DMS79 (cell line): ENCODE data around the gene CDH4.

ENCODE experiments used
- DNase-seq: peaks from one replicate; lab custom pipeline; 2025; lab: John Stamatoyannopoulos, UW

Gene CDH4

GRCh38 chr20:61537239-61538182 lies 285.4 kb downstream of the CDH4 start:
- DNase-seq, result no peak

GRCh38 chr20:61538183-61538942 lies 286.3 kb downstream of the CDH4 start:
- no peak for DNase-seq

DNA sequence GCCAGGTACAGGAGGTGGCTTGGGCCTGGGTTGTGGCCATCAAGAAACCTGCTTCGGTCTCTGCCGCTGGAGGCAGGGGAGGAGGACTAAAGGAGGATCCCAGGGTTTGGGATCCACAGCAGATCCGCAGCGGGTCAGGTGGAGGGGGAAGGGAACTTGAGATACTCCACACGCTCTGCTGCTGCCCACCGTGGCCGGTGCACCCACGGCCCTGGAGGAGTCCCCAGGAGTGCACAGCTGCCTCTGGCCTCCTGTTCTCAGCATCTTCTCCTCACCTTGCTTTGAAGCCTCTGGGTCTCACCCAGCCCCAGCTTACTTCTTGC lies 286.8 kb downstream of the CDH4 start:
- DNase-seq, result no peak

DNA sequence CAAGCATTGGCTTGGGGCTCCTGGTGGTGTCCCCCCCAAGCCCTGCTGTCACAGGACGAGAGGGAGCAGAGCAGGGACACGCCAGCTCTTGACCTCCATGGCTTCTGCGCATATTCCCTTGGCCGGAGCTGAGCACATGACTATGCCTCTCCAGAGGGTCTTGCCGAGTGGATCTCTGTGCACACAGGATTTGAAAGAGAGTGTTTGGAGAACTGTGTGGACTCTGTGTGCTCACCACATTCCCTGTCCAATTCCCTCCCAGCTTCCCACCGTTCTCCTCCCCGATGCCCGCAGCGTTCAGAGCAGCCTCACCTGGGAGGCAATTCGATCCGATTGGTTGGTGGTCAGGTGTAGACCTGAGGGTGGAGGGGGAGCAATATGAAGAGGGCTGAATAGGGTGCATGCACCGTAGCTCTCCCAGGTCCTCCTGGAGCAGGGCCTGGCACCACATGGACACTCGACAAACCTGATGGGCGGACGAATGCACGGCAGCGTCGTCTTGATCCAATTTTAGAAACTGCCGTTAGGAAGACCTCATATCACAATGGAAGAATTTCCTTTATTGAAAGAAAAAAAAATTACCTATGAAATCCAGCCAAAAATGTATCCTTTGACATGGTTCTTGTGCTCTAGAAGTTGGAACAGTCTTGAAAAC lies 287.8 kb downstream of the CDH4 start:
- DNase-seq, result no peak

DNA sequence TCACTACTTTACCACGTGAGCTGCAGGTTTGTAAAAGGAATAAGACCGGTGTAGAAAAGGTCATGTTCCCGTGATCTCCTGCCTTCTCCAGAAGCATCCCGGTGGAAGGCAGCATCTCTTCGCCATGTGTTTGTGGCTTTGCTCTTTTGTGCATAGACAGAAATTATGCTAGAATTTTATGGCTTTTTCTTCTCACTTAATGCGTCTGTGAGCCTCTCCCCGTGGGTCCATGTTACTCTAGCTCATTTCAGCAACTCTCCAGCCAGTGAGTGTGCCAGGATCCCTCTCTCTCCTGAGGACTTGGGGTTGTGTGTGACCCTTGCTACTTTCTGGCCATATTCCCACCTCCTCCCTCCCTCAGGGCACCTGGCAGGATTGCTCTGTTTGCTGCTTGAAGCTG lies 289.5 kb downstream of the CDH4 start:
- no peak for DNase-seq

DNA sequence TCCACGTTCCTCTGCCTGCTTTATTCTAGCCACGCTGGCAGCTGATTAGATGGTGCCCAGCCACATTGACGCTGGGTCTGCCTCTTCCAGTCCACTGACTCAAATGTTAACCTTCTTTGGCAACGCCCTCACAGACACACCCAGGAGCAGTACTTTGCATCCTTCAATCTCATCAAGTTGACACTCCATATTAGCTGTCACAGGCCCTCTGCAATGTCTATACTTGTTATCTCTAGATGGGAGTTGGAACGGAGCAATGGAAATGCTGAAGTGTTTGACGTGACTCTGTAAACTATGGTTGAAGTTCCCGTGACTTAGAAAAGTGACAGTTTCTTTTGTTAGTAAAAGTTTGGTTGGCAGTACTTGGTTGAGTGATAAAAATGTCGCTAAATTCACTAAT lies 291.0 kb downstream of the CDH4 start:
- DNase-seq, result no peak

DNA sequence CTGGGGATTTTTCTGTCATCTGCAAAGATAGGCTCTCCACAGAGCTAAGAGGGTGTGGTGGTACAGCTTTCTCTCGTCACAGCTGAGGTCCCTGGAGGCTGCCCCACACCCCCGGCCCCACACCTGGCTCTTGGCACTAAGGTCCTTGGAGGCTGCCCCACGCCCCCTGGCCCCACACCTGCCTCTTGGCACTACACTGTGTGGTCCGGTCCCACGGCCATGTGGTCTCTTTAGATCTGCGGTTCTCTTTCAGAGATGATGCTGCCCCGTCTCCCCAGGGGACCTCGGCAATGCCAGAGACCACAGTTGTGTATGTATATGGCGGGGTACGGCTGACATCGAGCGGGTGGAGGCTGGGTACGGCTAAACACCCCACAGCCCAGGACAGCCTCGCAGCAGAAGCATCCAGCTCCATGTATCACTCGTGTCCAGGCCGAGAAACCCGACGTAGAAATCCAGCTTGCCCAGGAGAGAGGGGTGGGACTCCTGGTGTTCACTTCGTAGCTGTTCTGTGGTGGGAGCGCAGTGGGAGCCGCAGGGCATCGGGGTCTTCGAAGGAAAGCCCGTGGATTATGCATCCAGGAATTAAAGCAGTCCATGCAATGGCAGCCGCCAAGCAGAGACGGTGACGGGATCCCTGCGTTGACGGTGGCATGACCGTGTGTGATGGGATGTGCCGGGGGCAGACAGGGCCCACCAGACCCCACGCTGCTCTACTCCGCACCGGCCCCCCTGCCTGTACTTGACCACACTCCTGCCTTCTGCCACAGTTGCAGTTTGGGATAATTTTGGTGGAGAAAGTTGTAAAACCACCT lies 292.1 kb downstream of the CDH4 start:
- DNase-seq, result no peak

DNA sequence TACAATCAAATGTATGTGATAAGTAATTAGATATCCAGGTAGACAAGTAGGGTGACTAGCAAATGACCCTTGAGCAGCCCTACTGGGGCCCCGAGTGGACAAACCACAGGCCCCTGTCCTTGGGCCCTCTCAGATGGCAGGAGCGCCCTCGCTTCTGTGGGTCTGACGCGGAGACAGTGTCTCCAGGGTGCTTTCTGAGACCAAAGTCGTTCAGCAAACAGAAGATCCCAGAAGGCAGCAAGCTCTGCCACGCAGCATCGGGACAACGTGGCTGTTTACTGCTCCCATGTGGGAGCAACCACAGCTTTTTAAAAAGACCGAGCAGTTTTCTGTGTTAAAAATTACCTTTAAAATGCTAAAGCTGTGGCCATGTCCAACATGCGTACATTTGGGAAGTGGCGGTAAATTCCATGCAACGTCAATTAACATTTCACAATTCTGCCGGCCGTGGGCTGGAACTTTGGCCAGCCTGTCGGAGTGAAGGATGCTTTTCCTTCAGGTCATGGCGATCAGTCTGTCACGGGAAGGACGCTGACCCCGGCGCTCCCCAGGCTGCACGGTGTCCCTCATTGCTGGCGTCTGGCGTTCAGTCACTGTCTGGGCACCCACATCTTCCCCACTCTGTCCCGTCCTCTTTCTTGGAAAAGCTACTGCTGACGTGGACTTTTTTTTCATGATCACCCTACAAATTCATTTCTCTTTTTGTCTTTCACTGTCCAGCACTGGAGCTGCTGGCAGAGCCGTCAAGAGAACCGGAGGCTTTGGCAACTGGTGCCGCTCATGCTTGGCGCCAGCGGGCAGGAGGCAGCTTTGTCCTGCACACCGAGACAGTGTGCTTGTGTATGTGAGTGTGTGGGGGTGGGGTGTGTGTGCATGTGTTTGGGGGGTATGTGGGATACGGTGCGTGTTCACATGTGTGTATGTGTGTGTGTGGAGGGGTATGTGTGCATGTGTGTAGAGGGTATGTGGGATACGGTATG lies 293.1 kb downstream of the CDH4 start:
- no peak for DNase-seq

- DNase-seq, result no peak
Measured at GRCh38 chr20:61546641-61547040, 294.6 kb downstream of the CDH4 start.

DNA sequence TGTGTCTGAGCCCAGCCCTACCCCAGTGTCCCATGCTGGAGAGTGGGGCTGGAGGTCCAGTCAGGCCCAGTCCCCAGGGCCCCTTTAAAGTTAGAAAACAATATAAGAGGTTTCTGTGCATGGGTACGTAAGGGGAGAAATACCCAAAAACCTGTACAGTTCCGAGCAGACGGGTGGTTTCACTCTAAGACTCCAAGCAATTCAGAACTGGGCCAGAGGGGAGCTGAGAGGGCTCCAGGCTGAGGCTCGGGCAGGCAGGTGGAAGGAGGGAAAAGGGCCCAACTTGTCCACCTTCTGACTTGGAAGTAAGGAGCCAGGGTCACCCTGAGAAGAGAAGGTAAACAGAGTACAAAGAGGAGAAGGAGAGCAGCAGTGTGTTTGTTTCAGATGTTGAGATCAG lies 296.0 kb downstream of the CDH4 start:
- no peak for DNase-seq

GRCh38 chr20:61549865-61550264 lies 297.8 kb downstream of the CDH4 start:
- no peak for DNase-seq

DNA sequence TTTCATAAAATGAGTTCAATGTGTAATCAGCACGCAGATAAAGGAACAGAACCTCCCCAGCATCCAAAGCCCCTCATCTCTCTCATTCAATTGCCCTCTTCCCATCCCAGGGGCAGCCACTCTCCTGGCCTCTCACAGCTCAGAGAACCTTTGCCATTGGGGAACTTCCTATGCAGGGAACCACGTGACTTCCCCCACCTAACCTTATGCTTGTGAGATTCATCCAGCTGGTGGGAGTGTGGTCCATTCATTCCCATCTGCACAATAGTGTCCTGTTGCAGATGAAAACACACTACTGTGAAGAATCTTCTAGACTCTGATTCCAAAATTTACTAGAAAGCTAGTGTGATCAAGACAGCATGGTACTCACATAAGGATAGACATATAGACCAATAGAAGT lies 299.3 kb downstream of the CDH4 start:
- no peak for DNase-seq

- no peak for DNase-seq
Measured at GRCh38 chr20:61554617-61555016, 302.6 kb downstream of the CDH4 start.

DNA sequence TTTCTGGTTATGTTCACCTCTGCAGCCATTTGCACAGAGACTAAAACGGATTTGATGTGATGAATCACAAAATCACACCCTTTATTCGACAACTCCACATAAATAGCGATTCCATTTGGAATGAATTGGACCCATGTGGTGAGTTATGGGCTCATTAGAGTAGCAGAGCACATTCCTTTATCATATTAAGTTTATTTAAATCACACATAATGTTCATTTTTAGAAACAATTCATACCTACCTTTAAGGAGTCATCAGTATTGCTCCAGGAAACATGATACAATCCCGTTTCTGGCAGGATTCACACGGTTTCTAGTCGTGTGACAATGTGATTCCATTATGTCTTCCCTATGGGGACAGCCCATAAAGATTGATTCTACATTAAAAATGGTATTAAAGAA lies 303.5 kb downstream of the CDH4 start:
- no peak for DNase-seq

- no peak for DNase-seq
Measured at GRCh38 chr20:61556111-61556510, 304.1 kb downstream of the CDH4 start.

DNA sequence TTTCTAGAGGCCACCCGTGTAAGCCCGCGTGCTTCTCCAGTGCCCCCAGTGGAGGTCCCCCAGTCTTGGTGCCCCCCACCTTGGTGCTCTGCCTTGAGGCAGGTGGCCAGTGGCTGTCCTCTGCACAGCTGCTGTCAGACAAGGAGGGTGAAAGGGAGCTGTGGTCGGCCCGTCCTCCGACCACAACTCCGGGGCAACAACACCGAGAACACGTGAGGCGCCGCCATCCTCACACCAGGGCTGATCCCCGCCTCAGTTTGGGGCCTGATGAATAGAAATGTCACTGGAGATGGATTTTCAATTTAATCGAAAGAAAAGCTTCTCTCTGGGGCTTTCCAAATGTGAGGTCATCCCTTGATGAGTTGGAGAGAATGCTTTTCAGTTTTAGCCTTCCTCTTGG lies 304.6 kb downstream of the CDH4 start:
- no peak for DNase-seq

DNA sequence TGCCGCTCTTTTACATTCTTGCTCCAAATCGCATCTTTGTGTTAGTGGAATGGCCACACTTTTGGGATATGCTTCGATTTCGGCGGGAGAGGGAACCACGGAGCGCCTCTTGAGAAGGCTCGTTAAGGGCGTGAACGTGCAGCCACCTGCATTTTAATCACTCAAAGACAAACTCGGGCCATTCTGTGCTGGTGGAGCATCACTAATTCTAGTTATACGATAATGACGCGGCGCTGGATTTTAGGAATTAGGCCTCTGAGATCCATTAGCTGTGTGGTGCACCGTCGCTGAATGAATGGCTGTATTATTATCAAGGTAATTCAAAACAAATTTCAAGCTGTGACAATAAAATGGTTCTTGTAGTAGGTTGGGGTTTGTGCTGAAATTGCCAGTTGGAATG lies 305.6 kb downstream of the CDH4 start:
- no peak for DNase-seq

GRCh38 chr20:61558726-61559125 lies 306.7 kb downstream of the CDH4 start:
- no peak for DNase-seq

DNA sequence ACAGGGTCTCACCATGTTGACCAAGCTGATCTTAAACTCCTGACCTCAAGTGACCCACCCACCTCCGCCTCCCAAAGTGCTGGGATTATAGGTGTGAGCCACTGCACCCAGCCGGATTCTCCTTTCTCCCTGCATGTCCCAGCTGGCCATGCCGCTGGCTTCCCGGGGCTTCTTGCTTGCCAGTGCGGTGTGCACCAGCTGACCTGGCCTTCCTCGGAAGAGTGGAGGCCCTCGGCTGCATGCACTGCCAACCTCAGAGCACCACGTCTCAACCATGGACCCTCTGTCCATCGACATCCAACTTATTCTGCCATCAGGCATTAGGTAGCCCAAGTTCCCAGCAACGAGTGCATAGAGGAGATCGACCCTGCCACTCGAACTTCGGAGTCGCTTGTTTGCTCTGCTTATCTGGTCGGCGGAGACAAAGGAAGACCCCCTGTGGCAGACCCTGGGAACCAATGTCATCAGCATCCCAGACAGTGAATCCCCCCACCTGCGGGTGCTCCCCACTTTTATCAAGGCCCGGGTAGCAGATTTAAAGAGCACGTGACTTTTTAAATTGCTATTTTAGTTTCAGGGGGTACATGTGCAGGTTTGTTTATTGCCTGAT lies 307.8 kb downstream of the CDH4 start:
- no peak for DNase-seq

GRCh38 chr20:61560361-61560853 lies 308.3 kb downstream of the CDH4 start:
- DNase-seq, result no peak
